ENCODE measurements around the gene AURKA.
A peak's percentile ranks its signal among the peaks of the same experiment; 100 is the strongest.

AURKA gene

DNA sequence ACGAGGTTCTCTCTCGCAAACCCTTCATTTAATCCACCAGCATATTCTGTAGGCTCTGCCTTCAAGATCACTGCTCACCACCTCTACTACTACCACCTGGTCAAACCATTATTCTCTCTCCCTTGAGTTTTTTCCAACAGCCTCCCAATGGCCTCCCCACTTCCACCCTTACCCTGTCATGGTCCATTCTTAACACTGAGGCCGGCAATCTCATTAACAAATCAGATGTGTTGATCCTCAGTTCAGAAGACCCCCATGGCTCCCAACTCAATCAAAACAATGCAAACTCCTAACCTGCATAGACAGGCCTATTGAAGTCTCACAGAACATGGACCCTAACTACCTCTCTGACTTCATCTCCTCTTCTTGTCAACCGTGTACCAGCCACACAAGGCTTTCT is 2.2 kb downstream of the AURKA start:
- no peak for DNase-seq

GRCh38 chr20:56388882-56389281 is 3.1 kb downstream of the AURKA start:
- no peak for DNase-seq

DNA sequence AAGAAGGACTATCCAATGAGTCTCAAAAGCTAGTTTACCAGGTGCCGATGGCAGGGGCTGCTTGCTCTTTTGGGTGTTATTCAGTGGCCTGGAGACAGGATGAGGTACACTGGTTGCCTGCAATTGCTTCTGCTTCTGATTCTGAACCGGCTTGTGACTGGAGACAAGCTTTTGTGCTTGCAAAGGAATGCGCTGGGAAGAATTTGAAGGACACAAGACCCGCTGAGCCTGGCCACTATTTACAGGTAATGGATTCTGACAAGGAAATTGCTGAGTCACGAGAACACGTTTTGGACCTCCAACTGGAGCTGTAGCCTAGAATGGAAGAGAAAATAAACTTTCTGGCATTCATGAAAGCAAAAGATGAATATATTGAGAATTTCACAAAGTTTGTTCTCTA is 5.8 kb downstream of the AURKA start:
- DNase-seq, result no peak

DNA sequence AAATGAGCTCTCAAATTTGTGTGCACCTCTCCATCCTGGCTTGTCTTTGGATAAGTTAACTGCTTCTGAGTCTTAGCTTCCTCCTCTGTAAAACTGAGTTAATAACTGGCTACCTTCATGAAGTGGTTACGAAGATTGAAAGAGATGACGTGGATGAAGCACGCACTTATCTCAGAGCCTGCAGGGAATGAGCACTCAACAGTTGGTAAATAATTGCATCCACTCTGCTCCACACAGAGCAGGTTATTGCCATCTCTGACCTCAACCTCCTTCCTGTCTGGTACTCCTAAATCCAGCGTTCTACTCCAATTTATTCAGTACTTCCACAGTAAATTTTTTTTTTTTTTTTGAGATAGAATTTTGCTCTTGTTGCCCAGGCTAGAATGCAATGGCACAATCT is 6.9 kb downstream of the AURKA start:
- DNase-seq, result no peak

- DNase-seq, result no peak
These were observed 8.7 kb downstream of the AURKA start for GRCh38 chr20:56383334-56383733.

- no peak for DNase-seq
These were observed 9.3 kb downstream of the AURKA start for GRCh38 chr20:56382696-56383095.

- no peak for DNase-seq
These were observed 10.5 kb downstream of the AURKA start for GRCh38 chr20:56381501-56381900.

GRCh38 chr20:56380375-56380774 is 11.6 kb downstream of the AURKA start:
- DNase-seq, result no peak

GRCh38 chr20:56378386-56378785 is 13.6 kb downstream of the AURKA start:
- no peak for DNase-seq

GRCh38 chr20:56376331-56376730 is 15.7 kb downstream of the AURKA start:
- DNase-seq, result no peak

GRCh38 chr20:56373942-56374341 is 18.1 kb downstream of the AURKA start:
- no peak for DNase-seq

DNA sequence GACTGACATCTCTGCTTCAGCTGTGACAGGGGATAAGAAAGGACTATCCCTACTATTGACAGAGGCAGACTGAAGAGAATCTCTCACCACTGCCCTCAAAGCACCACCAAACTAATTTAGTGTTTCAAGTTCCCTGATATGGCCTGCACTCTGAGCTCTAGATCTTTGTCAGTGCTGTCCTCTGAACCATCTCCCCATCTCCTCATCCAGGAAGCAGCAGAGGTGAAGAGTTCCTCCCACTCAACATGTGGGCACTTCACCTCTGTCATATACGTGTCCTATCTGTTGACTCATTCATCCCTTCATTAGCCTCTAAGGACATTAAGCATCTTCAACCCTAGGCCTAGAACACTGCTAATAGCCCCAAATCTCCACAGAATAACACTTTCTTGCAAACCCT is 19.2 kb downstream of the AURKA start:
- no peak for DNase-seq

DNA sequence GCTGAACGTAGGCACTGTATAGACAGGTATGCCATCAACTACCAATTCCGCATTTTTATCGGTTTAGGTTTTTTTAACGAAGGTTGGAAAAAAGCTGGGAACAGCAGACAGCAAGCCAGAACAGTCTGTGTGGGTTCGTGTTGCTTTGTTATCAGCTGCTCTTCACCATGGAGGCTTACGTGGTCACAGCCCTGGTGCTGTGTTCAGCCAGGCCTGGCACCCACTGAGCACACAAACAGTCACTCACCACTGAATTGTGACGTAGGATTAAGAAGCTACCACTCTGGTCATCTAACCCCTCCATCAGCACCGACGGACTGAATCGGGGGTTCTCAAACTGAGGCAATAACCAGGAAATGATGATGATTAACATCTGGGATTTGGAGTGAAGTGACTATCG is 20.0 kb downstream of the AURKA start:
- DNase-seq, result no peak

GRCh38 chr20:56369179-56369578 is 22.8 kb downstream of the AURKA start:
- no peak for DNase-seq

DNA sequence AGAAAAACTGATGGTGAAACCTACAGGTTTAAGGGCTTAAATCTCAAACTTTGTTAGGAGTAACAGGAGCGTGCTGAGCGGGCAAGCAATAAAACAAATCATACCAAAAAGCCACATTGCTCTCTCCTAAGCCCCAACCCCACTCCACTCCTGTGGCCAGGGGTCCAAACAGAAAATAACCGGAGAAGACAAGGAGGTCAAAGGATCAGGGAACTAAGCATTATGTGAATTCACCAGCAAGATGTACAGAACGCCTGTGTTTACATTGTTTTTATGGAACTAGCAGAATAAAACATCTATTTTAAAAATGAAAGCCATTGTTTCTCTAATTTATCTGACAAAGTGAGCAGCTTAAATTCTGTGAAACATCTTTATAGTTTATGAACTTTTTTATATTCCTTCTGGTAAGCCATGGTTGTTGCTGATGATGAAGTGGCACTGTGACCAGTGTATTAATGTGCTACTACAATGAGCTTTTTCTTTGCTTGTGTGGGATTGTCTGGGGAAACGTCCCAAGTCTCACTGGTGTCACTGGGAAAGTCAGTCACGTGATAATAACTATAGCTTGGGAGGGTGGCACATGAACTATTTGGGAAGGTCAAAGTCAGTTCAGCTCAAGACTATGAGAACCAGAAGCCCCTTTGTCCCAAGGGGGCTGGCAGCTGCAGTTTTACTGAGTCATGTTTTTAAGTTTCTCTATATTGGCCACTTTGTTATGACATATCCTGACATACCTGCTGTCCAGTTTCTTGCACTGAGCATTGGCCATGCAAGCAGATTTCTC is 23.5 kb downstream of the AURKA start:
- DNase-seq, result no peak

DNA sequence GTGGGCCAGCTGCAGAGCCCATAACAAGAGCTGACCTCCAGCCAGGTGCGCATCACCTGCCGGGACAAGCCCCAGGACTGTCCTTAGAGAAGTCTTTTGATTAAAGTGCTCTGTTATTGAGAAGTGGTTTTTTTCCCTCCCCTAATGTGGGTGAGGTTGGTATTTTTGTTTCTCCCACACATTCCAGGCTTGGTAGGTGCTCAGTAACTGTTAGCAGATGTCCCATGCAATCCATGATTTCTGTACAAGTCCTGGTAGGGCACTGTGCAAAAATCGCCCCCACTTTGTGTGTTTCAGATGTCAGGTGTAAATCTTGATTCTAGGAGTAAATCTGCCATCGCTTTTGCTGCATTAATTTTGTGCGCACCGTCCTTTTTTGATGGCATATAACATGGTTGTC is 28.5 kb downstream of the AURKA start:
- no peak for DNase-seq

- DNase-seq, result no peak
These were observed 29.1 kb downstream of the AURKA start for GRCh38 chr20:56362833-56363413.

DNA sequence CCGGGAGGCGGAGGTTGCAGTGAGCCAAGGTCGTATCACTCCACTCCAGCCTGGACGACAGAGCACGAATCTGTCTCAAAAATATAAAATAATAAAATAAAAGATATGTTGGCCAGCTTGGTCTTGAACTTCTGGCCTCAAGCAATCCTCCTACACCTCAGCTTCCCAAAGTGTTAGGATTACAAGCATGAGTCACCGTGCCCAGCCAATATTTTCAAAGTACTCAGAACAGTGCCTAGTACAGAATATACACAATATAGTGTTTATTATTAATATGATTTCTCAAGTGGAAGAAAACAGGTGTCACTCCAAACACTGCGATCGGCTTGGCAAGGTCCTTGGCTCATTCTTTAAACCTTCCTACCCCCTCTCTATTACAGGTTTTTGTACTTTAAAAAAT is 30.1 kb downstream of the AURKA start:
- no peak for DNase-seq

DNA sequence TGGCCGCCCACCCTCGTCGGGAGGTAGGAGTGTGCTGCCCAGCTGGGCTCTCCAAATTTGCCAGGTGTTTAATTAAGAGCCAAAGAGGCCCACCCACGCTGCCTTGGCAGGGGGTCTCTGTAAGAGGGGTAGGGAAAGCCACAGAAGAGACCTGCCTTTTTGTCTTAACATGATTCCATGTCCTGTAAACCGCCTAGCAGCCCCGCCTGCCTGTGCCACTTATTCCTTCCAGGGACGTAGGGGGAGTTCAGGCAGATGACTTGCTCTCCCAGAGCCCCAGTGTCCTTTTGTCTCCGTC is 31.2 kb downstream of the AURKA start:
- DNase-seq, result no peak

DNA sequence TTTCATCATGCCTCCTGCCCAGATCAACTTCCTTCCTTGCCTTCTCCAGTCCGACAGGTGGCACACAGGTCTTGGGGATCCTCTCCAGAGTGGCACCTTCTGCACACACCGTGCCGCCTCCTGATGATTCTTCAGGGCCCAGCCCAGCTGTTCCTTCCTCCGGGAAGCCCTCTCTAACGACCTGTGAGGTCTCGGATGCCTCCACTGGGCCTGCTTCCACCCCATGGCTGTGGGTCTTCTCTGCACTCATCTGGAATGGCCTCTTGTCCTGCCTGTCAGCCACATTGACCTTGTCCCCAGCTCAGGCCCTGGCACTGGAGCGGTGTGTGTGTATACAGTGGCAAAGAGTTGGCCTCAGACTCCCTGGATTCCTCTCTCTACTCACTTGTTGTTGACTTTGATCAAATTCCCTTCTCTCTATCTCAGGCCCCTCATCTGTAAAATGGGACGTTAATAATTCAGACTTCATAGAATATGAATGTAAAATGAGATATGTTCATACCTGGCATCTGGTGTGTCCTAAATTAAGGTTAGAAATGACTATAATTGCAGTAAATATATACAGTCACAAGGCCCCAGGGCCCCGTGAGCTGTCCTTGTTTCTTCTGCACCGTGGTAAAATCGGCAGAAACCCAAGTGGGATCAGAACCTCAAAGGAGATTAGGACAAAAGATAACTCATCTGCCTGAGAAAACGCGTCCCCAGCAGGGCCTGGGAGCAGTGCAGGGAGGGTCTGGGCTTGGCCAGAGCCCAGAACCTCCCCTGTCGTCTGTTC is 31.7 kb downstream of the AURKA start:
- DNase-seq, result no peak

GRCh38 chr20:56359212-56360132 is 32.5 kb downstream of the AURKA start:
- no peak for DNase-seq

DNA sequence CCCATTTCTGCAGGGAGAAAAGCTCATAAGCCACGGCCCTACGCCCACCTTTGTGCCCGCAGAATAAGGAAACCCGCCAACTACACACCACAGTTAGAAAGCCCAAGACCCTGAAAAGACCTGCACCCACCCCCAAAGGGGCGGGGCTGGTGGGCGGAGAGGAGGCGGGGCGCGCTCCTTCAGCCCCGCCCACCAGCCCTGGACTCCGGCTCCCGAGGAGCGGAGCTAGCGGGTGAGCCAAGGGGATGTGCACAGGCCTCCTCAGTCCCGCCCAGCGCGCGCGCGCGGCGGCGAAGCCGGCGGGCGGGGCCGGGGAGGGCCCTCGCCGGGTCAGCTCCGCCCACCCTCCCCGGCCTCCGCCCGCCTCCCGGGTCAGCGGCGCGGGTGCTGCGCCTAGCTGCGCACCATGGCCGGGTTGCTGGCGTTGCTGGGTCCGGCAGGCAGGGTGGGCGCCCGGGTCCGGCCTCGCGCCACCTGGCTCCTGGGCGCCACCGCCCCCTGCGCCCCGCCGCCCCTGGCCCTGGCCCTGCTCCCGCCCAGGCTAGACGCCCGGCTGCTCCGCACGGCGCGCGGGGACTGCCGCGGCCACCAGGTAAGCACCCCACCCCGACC is 33.3 kb downstream of the AURKA start, which contains the start of gene FAM210B:
Gene FAM210B (plus strand): TSS at position 375 of the 612 bp plus-strand sequence. CDS start 32 bp downstream, at position 407.
- DNase-seq, result peak; percentile 56 to 72 (median 62)

DNA sequence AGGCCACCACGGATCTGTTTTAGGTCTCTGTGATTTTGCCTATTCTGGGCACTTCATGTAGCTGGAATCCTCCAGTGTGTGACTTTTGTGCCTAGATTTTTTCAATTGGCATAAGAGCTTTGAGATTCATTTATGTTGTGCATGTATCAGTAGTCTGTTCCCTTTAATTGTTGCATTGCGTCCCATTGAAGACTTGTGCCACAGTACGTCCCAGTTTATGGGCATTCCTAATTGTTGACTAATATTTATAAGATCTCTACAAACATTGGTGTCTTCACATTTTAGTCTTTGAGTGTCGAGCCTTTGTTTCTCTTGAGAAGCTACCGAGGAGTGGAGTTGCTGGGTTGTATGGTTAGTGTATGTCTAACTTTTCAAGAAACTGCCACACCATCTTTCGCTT is 33.9 kb downstream of the AURKA start:
- no peak for DNase-seq
